PC-9 (cell line): ENCODE measurements around the gene C2CD4A.

ENCODE experiments used
- CTCF ChIP-seq: fragments of 200-600 bp; sonication (generic); conservative IDR thresholded peaks from 2 replicates; pipeline ENCODE4 v1.6.1; 2017; ENCODE audit warnings: mixed run types, antibody characterized with exemption, mild to moderate bottlenecking, moderate library complexity
- EZH2 ChIP-seq: fragments of 200-600 bp; sonication (generic); IDR thresholded peaks from 2 replicates; pipeline ENCODE4 v1.8.0; 2017; ENCODE audit warnings: antibody characterized with exemption, low read depth

GRCh38 chr15:62108411-62108810, 41.6 kb downstream of the C2CD4A start:
- no peak for TF ChIP-seq CTCF
- no peak for TF ChIP-seq EZH2
